ENCODE measurements around the gene SLC4A1AP.

SLC4A1AP gene

DNA sequence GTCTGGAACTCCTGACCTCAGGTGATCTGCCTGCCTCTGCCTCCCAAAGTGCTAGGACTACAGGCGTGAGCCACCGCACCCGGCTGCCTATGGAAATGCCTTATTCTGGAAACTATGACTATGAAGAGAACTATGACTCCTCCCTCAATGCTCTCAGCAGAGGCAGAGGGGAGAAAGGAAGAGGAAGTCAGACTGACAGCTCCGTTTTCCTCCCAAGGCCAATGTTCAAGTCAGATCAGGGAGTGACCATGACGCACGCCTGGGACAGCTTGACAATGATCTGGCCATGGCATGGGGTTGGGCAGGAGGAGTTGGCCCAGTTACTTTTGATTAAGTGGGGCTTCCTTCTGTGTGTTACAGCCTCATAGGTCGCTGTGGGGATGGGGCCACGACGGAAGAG, 63.6 kb downstream of the SLC4A1AP start:
- Histone ChIP-seq H3K4me2 (ENCODE audit: low read depth, low read length, poor library complexity, severe bottlenecking) (no peak overlapping the region), H3K9me3 (ENCODE audit: insufficient read depth, low read length) (no peaks in the 10 kb centered on the region), H3K4me3 (ENCODE audit: insufficient read depth, low read length, poor library complexity, severe bottlenecking) (no peak overlapping the region), H3K36me3 (ENCODE audit: low read length) (no peaks in the 10 kb centered on the region), H2AFZ (ENCODE audit: low read depth, low read length, severe bottlenecking) (no peak overlapping the region), H3K9ac (ENCODE audit: low read length) (no peak overlapping the region), H3K9me2 (replicated peaks; ENCODE audit: insufficient read depth, low read length) (no peaks in the 10 kb centered on the region), H3K27ac (ENCODE audit: low read depth, low read length) (no peak overlapping the region), H3K79me2 (ENCODE audit: insufficient read depth, low read length) (no peaks in the 10 kb centered on the region), H3F3A (ENCODE audit: insufficient read depth) (no peaks in the 10 kb centered on the region), H4K20me1 (ENCODE audit: low read depth, low read length) (no peaks in the 10 kb centered on the region), H3K27me3 (ENCODE audit: low read length) (no peaks in the 10 kb centered on the region)
- TF ChIP-seq EZH2phosphoT487 (conservative IDR thresholded peaks at IDR 0.05; ENCODE audit: low read length): no peak
- TF ChIP-seq, protein P1, sequence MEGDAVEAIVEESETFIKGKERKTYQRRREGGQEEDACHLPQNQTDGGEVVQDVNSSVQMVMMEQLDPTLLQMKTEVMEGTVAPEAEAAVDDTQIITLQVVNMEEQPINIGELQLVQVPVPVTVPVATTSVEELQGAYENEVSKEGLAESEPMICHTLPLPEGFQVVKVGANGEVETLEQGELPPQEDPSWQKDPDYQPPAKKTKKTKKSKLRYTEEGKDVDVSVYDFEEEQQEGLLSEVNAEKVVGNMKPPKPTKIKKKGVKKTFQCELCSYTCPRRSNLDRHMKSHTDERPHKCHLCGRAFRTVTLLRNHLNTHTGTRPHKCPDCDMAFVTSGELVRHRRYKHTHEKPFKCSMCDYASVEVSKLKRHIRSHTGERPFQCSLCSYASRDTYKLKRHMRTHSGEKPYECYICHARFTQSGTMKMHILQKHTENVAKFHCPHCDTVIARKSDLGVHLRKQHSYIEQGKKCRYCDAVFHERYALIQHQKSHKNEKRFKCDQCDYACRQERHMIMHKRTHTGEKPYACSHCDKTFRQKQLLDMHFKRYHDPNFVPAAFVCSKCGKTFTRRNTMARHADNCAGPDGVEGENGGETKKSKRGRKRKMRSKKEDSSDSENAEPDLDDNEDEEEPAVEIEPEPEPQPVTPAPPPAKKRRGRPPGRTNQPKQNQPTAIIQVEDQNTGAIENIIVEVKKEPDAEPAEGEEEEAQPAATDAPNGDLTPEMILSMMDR (IDR thresholded peaks at IDR 0.05; ENCODE audit: insufficient read depth, low read length, poor library complexity, severe bottlenecking): no peak

DNA sequence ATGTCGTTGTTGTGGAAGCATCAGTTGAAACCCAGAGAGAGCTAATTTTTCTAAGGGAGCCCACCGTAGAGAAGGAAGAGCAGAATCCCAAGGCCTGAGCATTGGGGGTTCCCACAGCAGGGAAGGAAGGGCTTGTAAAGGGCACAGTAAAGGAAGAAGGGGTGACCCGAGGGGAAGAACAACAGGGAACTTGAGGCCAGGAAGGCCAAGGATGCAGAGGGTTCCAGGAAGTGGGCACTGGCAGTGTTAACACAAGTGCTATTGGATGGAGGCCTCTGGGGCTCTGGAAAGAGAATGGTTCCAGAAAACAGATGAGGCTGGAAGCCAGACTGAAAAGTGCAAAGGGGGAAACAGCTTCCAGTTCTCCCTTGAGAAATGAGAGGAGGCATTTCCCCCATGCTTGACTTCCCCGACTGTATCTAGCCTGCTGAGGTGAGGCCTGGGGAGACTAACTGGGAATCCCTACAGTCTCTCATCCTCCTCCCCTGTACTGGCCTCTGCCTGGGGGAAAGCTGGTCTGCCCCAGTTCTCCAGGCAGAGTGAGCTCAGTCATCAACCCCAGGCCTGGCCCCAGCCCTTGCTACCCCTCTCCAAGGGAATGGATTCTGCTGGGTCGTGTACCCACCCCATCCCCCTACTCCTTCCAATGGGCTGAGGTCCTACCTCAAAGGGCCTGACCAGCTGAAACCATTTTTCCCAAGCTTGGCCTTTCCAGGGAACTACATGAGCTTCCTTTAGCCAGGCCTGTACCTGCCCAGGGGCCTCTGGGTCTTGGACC, 64.6 kb downstream of the SLC4A1AP start:
- Histone ChIP-seq H3K27ac (ENCODE audit: low read depth, low read length) (no peak overlapping the region), H2AFZ (ENCODE audit: low read depth, low read length, severe bottlenecking) (no peak overlapping the region), H4K20me1 (ENCODE audit: low read depth, low read length) (no peaks in the 10 kb centered on the region), H3K9me3 (ENCODE audit: insufficient read depth, low read length) (no peaks in the 10 kb centered on the region), H3K79me2 (ENCODE audit: insufficient read depth, low read length) (no peaks in the 10 kb centered on the region), H3K4me3 (ENCODE audit: insufficient read depth, low read length, poor library complexity, severe bottlenecking) (no peak overlapping the region), H3K9ac (ENCODE audit: low read length) (no peak overlapping the region), H3K9me2 (replicated peaks; ENCODE audit: insufficient read depth, low read length) (no peaks in the 10 kb centered on the region), H3K36me3 (ENCODE audit: low read length) (no peaks in the 10 kb centered on the region), H3K27me3 (ENCODE audit: low read length) (no peaks in the 10 kb centered on the region), H3K4me2 (ENCODE audit: low read depth, low read length, poor library complexity, severe bottlenecking) (no peak overlapping the region), H3F3A (ENCODE audit: insufficient read depth) (no peaks in the 10 kb centered on the region)
- TF ChIP-seq, protein P1 (IDR thresholded peaks at IDR 0.05; ENCODE audit: insufficient read depth, low read length, poor library complexity, severe bottlenecking): no peak
- no peak for TF ChIP-seq EZH2phosphoT487 (conservative IDR thresholded peaks at IDR 0.05; ENCODE audit: low read length)

DNA sequence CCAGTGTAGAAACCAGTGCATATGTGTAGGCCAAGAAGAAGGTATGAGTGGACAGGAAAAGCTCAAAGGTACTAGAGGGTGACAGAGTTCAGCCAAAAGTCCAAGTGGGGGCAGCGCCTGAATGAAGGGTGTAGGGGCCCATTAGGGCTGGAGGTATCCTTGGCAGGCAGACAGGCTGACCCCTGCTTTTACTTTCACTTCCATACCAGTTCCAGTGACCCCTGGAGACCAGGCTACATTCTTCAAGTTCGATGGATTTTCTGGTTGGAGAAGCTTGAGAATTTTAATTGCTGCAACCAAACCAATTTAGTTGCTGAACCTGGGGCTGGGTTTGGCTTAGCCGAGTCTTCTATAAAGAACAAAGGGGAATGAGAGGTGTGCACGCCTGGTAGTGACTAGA, 65.5 kb downstream of the SLC4A1AP start:
- Histone ChIP-seq H3K9me3 (ENCODE audit: insufficient read depth, low read length) (no peaks in the 10 kb centered on the region), H3K27me3 (ENCODE audit: low read length) (no peaks in the 10 kb centered on the region), H3K4me3 (ENCODE audit: insufficient read depth, low read length, poor library complexity, severe bottlenecking) (no peak overlapping the region), H3F3A (ENCODE audit: insufficient read depth) (no peaks in the 10 kb centered on the region), H3K9me2 (replicated peaks; ENCODE audit: insufficient read depth, low read length) (no peaks in the 10 kb centered on the region), H3K79me2 (ENCODE audit: insufficient read depth, low read length) (no peaks in the 10 kb centered on the region), H3K36me3 (ENCODE audit: low read length) (no peaks in the 10 kb centered on the region), H2AFZ (ENCODE audit: low read depth, low read length, severe bottlenecking) (no peak overlapping the region), H3K4me2 (ENCODE audit: low read depth, low read length, poor library complexity, severe bottlenecking) (no peak overlapping the region), H4K20me1 (ENCODE audit: low read depth, low read length) (no peaks in the 10 kb centered on the region), H3K27ac (ENCODE audit: low read depth, low read length) (no peak overlapping the region), H3K9ac (ENCODE audit: low read length) (no peak overlapping the region)
- TF ChIP-seq EZH2phosphoT487 (conservative IDR thresholded peaks at IDR 0.05; ENCODE audit: low read length): no peak
- TF ChIP-seq, protein P1 (IDR thresholded peaks at IDR 0.05; ENCODE audit: insufficient read depth, low read length, poor library complexity, severe bottlenecking): no peak
